Neuronal stem cell (in vitro differentiated cells): ENCODE data around the gene BAD.

Experiments
- DNase-seq: peaks from one replicate; pipeline ENCODE4 v3.0.0-alpha.2; 2013; ENCODE audit warnings: low spot score
- H2AFZ ChIP-seq: one replicate; pipeline ENCODE4 v1.6.1; 2013; ENCODE audit warnings: mild to moderate bottlenecking, low read length, inconsistent platforms
- H2AK5ac ChIP-seq: 2 replicates; pipeline ENCODE4 v1.6.1; 2013; ENCODE audit warnings: low read depth, mild to moderate bottlenecking, inconsistent platforms, low read length, moderate library complexity, mixed read lengths
- H2BK120ac ChIP-seq: 2 replicates; pipeline ENCODE4 v1.6.1; 2013; ENCODE audit warnings: low read depth, mild to moderate bottlenecking, inconsistent platforms, low read length, moderate library complexity, mixed read lengths
- H2BK12ac ChIP-seq: one replicate; pipeline ENCODE4 v1.6.1; 2013; ENCODE audit warnings: low read length, inconsistent platforms
- H2BK15ac ChIP-seq: 2 replicates; pipeline ENCODE4 v1.6.1; 2013; ENCODE audit warnings: mild to moderate bottlenecking, low read length, inconsistent platforms, mixed read lengths
- H2BK5ac ChIP-seq: one replicate; pipeline ENCODE4 v1.6.1; 2013; ENCODE audit warnings: inconsistent platforms, mild to moderate bottlenecking, low read length, moderate library complexity
- H3K14ac ChIP-seq: one replicate; pipeline ENCODE4 v1.6.1; 2013; ENCODE audit warnings: low read length, inconsistent platforms
- H3K18ac ChIP-seq: 2 replicates; pipeline ENCODE4 v1.6.1; 2013; ENCODE audit warnings: low read length, inconsistent platforms
- H3K23ac ChIP-seq: 2 replicates; pipeline ENCODE4 v1.6.1; 2013; ENCODE audit warnings: low read depth, mild to moderate bottlenecking, mixed read lengths, low read length, inconsistent platforms; ENCODE audit not compliant: poor library complexity
- H3K27ac ChIP-seq: replicated peaks from 3 replicates; pipeline ENCODE4 v1.5.1; 2013; ENCODE audit warnings: low read length, inconsistent platforms
- H3K27me3 ChIP-seq, 3 experiments: 2 replicates each; pipeline ENCODE4 v1.6.1; 2013; ENCODE audit warnings: low read length in 3 of 3, mild to moderate bottlenecking in 2 of 3, inconsistent platforms in 1 of 3, low read depth in 1 of 3, mixed read lengths in 1 of 3, moderate library complexity in 1 of 3; ENCODE audit not compliant: control insufficient read depth in 3 of 3, insufficient read depth in 3 of 3
- H3K36me3 ChIP-seq, 2 donors: replicated peaks in 1 of 2; 2 replicates each; pipeline ENCODE4 v1.6.1; 2013; ENCODE audit warnings: low read length in 2 of 2; ENCODE audit not compliant: control insufficient read depth in 2 of 2, insufficient read depth in 2 of 2
- H3K4ac ChIP-seq: 2 replicates; pipeline ENCODE4 v1.6.1; 2013; ENCODE audit warnings: inconsistent platforms, mild to moderate bottlenecking, low read length, moderate library complexity
- H3K4me1 ChIP-seq, 2 donors: 1 replicate in 1 of 2; 2 replicates in 1 of 2; pipeline ENCODE4 v1.6.1; 2013; ENCODE audit warnings: low read length in 2 of 2, low read depth in 1 of 2; ENCODE audit not compliant: control insufficient read depth in 2 of 2, insufficient read depth in 1 of 2
- H3K4me2 ChIP-seq: one replicate; pipeline ENCODE4 v1.6.1; 2013; ENCODE audit warnings: mild to moderate bottlenecking, low read length, inconsistent platforms; ENCODE audit not compliant: insufficient read depth, poor library complexity, severe bottlenecking
- H3K4me3 ChIP-seq, 2 donors: 2 replicates each; pipeline ENCODE4 v1.5.1; 2013; ENCODE audit warnings: low read length in 2 of 2, mild to moderate bottlenecking in 2 of 2, inconsistent platforms in 1 of 2, moderate library complexity in 1 of 2
- H3K79me1 ChIP-seq: one replicate; pipeline ENCODE4 v1.6.1; 2013; ENCODE audit warnings: low read depth, mild to moderate bottlenecking, inconsistent platforms, low read length, moderate library complexity
- H3K9ac ChIP-seq: one replicate; pipeline ENCODE4 v1.6.1; 2013; ENCODE audit warnings: mild to moderate bottlenecking, low read depth, low read length, inconsistent platforms; ENCODE audit not compliant: poor library complexity
- H3K9me3 ChIP-seq, 2 donors: replicated peaks in 1 of 2; 2 replicates each; pipeline versions ENCODE3 to v1.6.1; 2013; ENCODE audit warnings: low read length in 2 of 2, mild to moderate bottlenecking in 2 of 2, inconsistent platforms in 1 of 2, low read depth in 1 of 2, mixed read lengths in 1 of 2, moderate library complexity in 1 of 2; ENCODE audit not compliant: control insufficient read depth in 2 of 2, insufficient read depth in 1 of 2
- H4K8ac ChIP-seq: one replicate; pipeline ENCODE4 v1.6.1; 2013; ENCODE audit warnings: low read depth, mild to moderate bottlenecking, inconsistent platforms, low read length, moderate library complexity
- H4K91ac ChIP-seq: one replicate; pipeline ENCODE4 v1.6.1; 2013; ENCODE audit warnings: low read length, low read depth, mild to moderate bottlenecking, inconsistent platforms; ENCODE audit not compliant: poor library complexity
- WGBS, 2 donors: extraction: QIAGEN DNeasy Blood & Tissue Kit; methylation state at CpG; one replicate each; pipeline ENCODE4 v1.1.7; 2013; ENCODE audit warnings: missing lambda C conversion rate in 2 of 2, mixed read lengths in 1 of 2; ENCODE audit not compliant: insufficient read length in 2 of 2, insufficient replicate concordance in 1 of 2; ENCODE audit errors: extremely low coverage in 2 of 2; 5-methylcytosine and 5-hydroxymethylcytosine counted together

BAD gene

GRCh38 chr11:64250415-64251015 is 34.0 kb downstream of the BAD start:
- H2BK120ac ChIP-seq = peak overlapping the region; percentile 90
- H3K36me3 ChIP-seq = peaks cover 3 to 15% of the 10 kb centered on the region in 2 donors
- peak overlapping the region; percentile 70 to 71 for H3K4me3 ChIP-seq
- peak overlapping the region; percentile 83 for H2BK5ac ChIP-seq
- H4K91ac ChIP-seq = peak overlapping the region; percentile 59
- peak overlapping the region; percentile 97 for H2AFZ ChIP-seq
- peak overlapping the region; percentile 11 for H2BK12ac ChIP-seq
- H3K4me1 ChIP-seq = peaks cover 21 to 36% of the 10 kb centered on the region in 2 donors
- no CpG with 5 or more reads among the region's 13 CpGs for WGBS, 2 donors
- no peak overlapping the region for H3K27ac ChIP-seq
- no peaks in the 10 kb centered on the region for H3K9me3 ChIP-seq
- H3K27me3 ChIP-seq = no peaks in the 10 kb centered on the region
- H3K23ac ChIP-seq = peak overlapping the region; percentile 86
- H3K4me2 ChIP-seq = peak overlapping the region; percentile 95
- H3K79me1 ChIP-seq = peaks cover 7% of the 10 kb centered on the region
- H4K8ac ChIP-seq = peak overlapping the region; percentile 49
- peak overlapping the region; percentile 88 for H3K9ac ChIP-seq
- no peak for DNase-seq
- H2BK15ac ChIP-seq = peak overlapping the region; percentile 98
- peak overlapping the region; percentile 98 for H3K18ac ChIP-seq
- H2AK5ac ChIP-seq = peak overlapping the region; percentile 0
- no peak overlapping the region for H3K14ac ChIP-seq
- peak overlapping the region; percentile 56 for H3K4ac ChIP-seq

- Histone ChIP-seq H2AK5ac (peak overlapping the region; percentile 90), H2BK120ac (no peak overlapping the region), H3K23ac (no peak overlapping the region), H3K9me3 (no peaks in the 10 kb centered on the region), H3K4me1 (peaks cover 24 to 40% of the 10 kb centered on the region in 2 donors), H2BK12ac (no peak overlapping the region), H3K4me2 (no peak overlapping the region), H2BK15ac (no peak overlapping the region), H3K9ac (no peak overlapping the region), H4K91ac (no peak overlapping the region), H3K36me3 (peaks cover 4 to 13% of the 10 kb centered on the region in 2 donors), H3K27ac (no peak overlapping the region), H2BK5ac (no peak overlapping the region), H3K4ac (no peak overlapping the region), H3K14ac (no peak overlapping the region), H3K4me3 (peak overlapping the region in 1 of 2 donors; percentile 70), H3K18ac (no peak overlapping the region), H3K79me1 (peaks cover 11% of the 10 kb centered on the region), H2AFZ (peak overlapping the region; percentile 65), H4K8ac (no peak overlapping the region), H3K27me3 (no peaks in the 10 kb centered on the region)
- WGBS, 2 donors = no CpG with 5 or more reads among the region's 8 CpGs
- no peak for DNase-seq
These were observed 34.7 kb downstream of the BAD start for GRCh38 chr11:64249563-64250414.

GRCh38 chr11:64249038-64249437 is 35.4 kb downstream of the BAD start:
- H2AK5ac ChIP-seq = peak overlapping the region; percentile 90
- WGBS, 2 donors = no CpG with 5 or more reads among the region's 4 CpGs
- H3K14ac ChIP-seq = no peak overlapping the region
- H2BK5ac ChIP-seq = no peak overlapping the region
- no peak overlapping the region for H3K4ac ChIP-seq
- peaks cover 11% of the 10 kb centered on the region for H3K79me1 ChIP-seq
- no peak overlapping the region for H3K27ac ChIP-seq
- peak overlapping the region; percentile 65 for H2AFZ ChIP-seq
- H3K4me1 ChIP-seq = peaks cover 24 to 40% of the 10 kb centered on the region in 2 donors
- no peak overlapping the region for H2BK12ac ChIP-seq
- no peak overlapping the region for H2BK120ac ChIP-seq
- peak overlapping the region; percentile 33 for H2BK15ac ChIP-seq
- H3K36me3 ChIP-seq = peaks cover 3 to 9% of the 10 kb centered on the region in 2 donors
- no peaks in the 10 kb centered on the region for H3K9me3 ChIP-seq
- DNase-seq = no peak
- H4K91ac ChIP-seq = no peak overlapping the region
- no peaks in the 10 kb centered on the region for H3K27me3 ChIP-seq
- H3K4me3 ChIP-seq = no peak overlapping the region
- no peak overlapping the region for H4K8ac ChIP-seq
- no peak overlapping the region for H3K4me2 ChIP-seq
- peak overlapping the region; percentile 35 for H3K18ac ChIP-seq
- peak overlapping the region; percentile 5 for H3K23ac ChIP-seq
- H3K9ac ChIP-seq = no peak overlapping the region

- Histone ChIP-seq H3K4me2 (no peak overlapping the region), H3K18ac (peak overlapping the region; percentile 35), H2BK5ac (no peak overlapping the region), H3K4me1 (peaks cover 24 to 40% of the 10 kb centered on the region in 2 donors), H3K79me1 (peaks cover 11% of the 10 kb centered on the region), H3K4ac (no peak overlapping the region), H2AK5ac (peak overlapping the region; percentile 90), H3K4me3 (no peak overlapping the region), H4K8ac (no peak overlapping the region), H3K9ac (no peak overlapping the region), H2BK12ac (no peak overlapping the region), H4K91ac (peak overlapping the region; percentile 17), H3K27ac (no peak overlapping the region), H2BK120ac (peak overlapping the region; percentile 7), H2AFZ (no peak overlapping the region), H2BK15ac (peak overlapping the region; percentile 33), H3K36me3 (peaks cover 7 to 12% of the 10 kb centered on the region in 2 donors), H3K9me3 (no peaks in the 10 kb centered on the region), H3K27me3 (no peaks in the 10 kb centered on the region), H3K23ac (no peak overlapping the region), H3K14ac (no peak overlapping the region)
- no peak for DNase-seq
- WGBS, 2 donors = no CpG with 5 or more reads among the region's 7 CpGs
These were observed 35.9 kb downstream of the BAD start for GRCh38 chr11:64248578-64248977.
